Endodermal cell (in vitro differentiated cells): Measurements from ENCODE around the gene CDK10. TPM values are rescaled to one million over a fixed set of nuclear protein-coding genes. Genes with fewer than 3 reads are reported as not detected.

Experiments
- DNase-seq: peaks from one replicate; pipeline ENCODE4 v3.0.0-alpha.2; 2017
- H3K27ac ChIP-seq: 2 replicates; pipeline ENCODE4 v1.5.1; 2013; ENCODE audit warnings: mild to moderate bottlenecking, low read depth, low read length, moderate library complexity
- H3K27me3 ChIP-seq: 2 replicates; pipeline ENCODE4 v1.6.1; 2013; ENCODE audit warnings: mild to moderate bottlenecking, low read length, moderate library complexity; ENCODE audit not compliant: insufficient read depth, control insufficient read depth, poor library complexity, severe bottlenecking
- H3K36me3 ChIP-seq: 2 replicates; pipeline ENCODE4 v1.7.0; 2013; ENCODE audit warnings: mild to moderate bottlenecking, low read length, moderate library complexity; ENCODE audit not compliant: control insufficient read depth, insufficient read depth
- H3K4me1 ChIP-seq: one replicate; pipeline ENCODE4 v1.7.0; 2013; ENCODE audit warnings: low read length; ENCODE audit not compliant: control insufficient read depth, insufficient read depth
- H3K4me3 ChIP-seq: 2 replicates; pipeline ENCODE4 v1.5.1; 2013; ENCODE audit warnings: mild to moderate bottlenecking, low read length, moderate library complexity
- H3K9ac ChIP-seq: 2 replicates; pipeline ENCODE4 v1.6.1; 2013; ENCODE audit warnings: mild to moderate bottlenecking, low read length, moderate library complexity; ENCODE audit not compliant: poor library complexity, severe bottlenecking; ENCODE audit errors: extremely low read depth
- H3K9me3 ChIP-seq: 2 replicates; pipeline ENCODE4 v1.6.1; 2013; ENCODE audit warnings: mild to moderate bottlenecking, low read length, moderate library complexity; ENCODE audit not compliant: control insufficient read depth
- H3K27ac Mint-ChIP-seq: 2 replicates; pipeline ENCODE4 v1.8.0; 2020; ENCODE audit warnings: mixed read lengths
- H3K27me3 Mint-ChIP-seq: 2 replicates; pipeline ENCODE4 v1.8.0; 2021; ENCODE audit warnings: mild to moderate bottlenecking, mixed read lengths; ENCODE audit not compliant: insufficient read depth
- H3K36me3 Mint-ChIP-seq: 2 replicates; pipeline ENCODE4 v1.8.0; 2020; ENCODE audit warnings: low read depth, mixed read lengths
- H3K4me1 Mint-ChIP-seq: 2 replicates; pipeline ENCODE4 v1.8.0; 2020; ENCODE audit warnings: mixed read lengths
- H3K4me3 Mint-ChIP-seq: 2 replicates; pipeline ENCODE4 v1.8.0; 2020; ENCODE audit warnings: mild to moderate bottlenecking, moderate library complexity, mixed read lengths
- H3K9me3 Mint-ChIP-seq: 2 replicates; pipeline ENCODE4 v1.8.0; 2020; ENCODE audit warnings: mild to moderate bottlenecking, mixed read lengths
- WGBS, 2 experiments: methylation state at CpG; one replicate each; pipeline versions ENCODE4 v1.1.5 to v1.1.7; 2013; ENCODE audit warnings: missing lambda C conversion rate in 2 of 2, mixed read lengths in 1 of 2; ENCODE audit not compliant: insufficient coverage in 1 of 2, insufficient read length in 1 of 2; 5-methylcytosine and 5-hydroxymethylcytosine counted together
- total RNA-seq, 2 donors: library from RNA; stranded (reverse); fragmentation: NEBNext Ultra II Directional in 1 of 2; extraction: Animal tissue kit (Norgen Biotek cat#: 25700) in 1 of 2; gene quantifications; 2 replicates in 1 of 2; 3 replicates in 1 of 2; pipeline ENCODE4 v1.2.1, GENCODE V29; 2021
- TF ChIP-seq, protein P1 (sequence below): fragments of 200-600 bp; sonication (generic); conservative IDR thresholded peaks from 2 replicates; pipeline ENCODE4 v1.5.0; 2021; ENCODE audit warnings: antibody characterized with exemption, mild to moderate bottlenecking

The CDK10 gene
- total RNA-seq, 2 donors from 2014 or later: 108 to 123 TPM

DNA sequence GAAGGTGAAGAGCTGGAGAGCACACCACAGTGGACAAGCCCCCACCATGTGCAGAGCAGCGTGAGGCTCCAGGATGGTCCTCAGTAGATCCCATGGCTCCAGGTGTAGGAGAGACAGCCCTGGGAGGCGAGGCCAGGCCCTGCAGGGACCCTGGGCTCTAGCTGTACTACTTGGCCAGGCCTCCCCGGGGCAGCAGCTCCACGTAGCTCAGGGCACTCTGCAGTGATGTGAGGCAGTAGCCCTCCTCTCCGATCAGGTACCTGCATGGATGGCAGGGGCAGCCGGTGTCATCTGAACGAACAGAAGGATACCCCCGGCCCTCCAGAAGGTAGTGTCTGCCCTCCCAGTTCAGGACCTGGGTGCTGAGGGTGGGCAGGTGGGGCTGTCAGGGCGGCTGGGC lies 21.2 kb downstream of the CDK10 start:
- whole genome bisulfite sequencing, 2 experiments: 89 to 95% methylated on average over 7 to 9 of the region's 9 CpGs
- H3K27ac ChIP-seq: no peak overlapping the region
- no peaks in the 10 kb centered on the region for H3K27me3 ChIP-seq
- DNase-seq: peak; percentile 49
- Mint-ChIP-seq H3K4me1 (peaks cover 7% of the 10 kb centered on the region), H3K36me3 (no peaks in the 10 kb centered on the region), H3K27ac (no peak overlapping the region), H3K4me3 (no peak overlapping the region), H3K9me3 (no peaks in the 10 kb centered on the region), H3K27me3 (peaks cover 9% of the 10 kb centered on the region)
- peaks cover 3% of the 10 kb centered on the region for H3K4me1 ChIP-seq
- H3K4me3 ChIP-seq: no peak overlapping the region
- no peaks in the 10 kb centered on the region for H3K36me3 ChIP-seq
- H3K9ac ChIP-seq: no peak overlapping the region
- H3K9me3 ChIP-seq: no peaks in the 10 kb centered on the region
- TF ChIP-seq, protein P1, sequence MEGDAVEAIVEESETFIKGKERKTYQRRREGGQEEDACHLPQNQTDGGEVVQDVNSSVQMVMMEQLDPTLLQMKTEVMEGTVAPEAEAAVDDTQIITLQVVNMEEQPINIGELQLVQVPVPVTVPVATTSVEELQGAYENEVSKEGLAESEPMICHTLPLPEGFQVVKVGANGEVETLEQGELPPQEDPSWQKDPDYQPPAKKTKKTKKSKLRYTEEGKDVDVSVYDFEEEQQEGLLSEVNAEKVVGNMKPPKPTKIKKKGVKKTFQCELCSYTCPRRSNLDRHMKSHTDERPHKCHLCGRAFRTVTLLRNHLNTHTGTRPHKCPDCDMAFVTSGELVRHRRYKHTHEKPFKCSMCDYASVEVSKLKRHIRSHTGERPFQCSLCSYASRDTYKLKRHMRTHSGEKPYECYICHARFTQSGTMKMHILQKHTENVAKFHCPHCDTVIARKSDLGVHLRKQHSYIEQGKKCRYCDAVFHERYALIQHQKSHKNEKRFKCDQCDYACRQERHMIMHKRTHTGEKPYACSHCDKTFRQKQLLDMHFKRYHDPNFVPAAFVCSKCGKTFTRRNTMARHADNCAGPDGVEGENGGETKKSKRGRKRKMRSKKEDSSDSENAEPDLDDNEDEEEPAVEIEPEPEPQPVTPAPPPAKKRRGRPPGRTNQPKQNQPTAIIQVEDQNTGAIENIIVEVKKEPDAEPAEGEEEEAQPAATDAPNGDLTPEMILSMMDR: no peak

DNA sequence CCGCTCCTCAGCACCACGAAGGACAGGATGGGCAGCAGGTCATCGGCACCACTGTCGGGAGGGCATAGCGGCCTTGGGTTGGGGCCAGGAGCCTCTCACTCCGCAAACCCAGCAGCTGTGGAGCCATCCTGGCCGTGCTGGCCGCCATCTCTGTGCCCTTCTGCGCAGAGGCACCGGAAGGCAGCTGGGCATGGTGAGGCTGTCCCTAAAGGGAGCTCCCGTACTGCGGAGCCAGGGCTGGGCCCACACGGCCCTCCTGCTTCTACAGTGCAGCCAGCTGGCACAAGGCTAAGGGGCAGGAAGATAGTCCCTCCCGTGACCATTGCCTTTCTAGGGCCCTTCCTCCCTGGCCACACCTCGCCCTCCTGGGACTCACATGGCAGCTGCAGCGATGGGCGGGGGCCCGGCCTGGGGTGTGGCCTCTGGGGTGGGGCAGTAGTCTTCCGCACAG lies 22.0 kb downstream of the CDK10 start:
- H3K36me3 Mint-ChIP-seq: no peaks in the 10 kb centered on the region
- H3K27ac Mint-ChIP-seq: no peak overlapping the region
- no peak overlapping the region for H3K4me3 ChIP-seq
- peaks cover 3% of the 10 kb centered on the region for H3K4me1 ChIP-seq
- H3K27me3 Mint-ChIP-seq: peaks cover 9% of the 10 kb centered on the region
- H3K4me1 Mint-ChIP-seq: peaks cover 7% of the 10 kb centered on the region
- H3K27me3 ChIP-seq: no peaks in the 10 kb centered on the region
- H3K4me3 Mint-ChIP-seq: no peak overlapping the region
- 93 to 98% methylated on average over 12 to 19 of the region's 19 CpGs for WGBS, 2 experiments
- H3K9ac ChIP-seq: no peak overlapping the region
- TF ChIP-seq, protein P1: no peak
- H3K27ac ChIP-seq: no peak overlapping the region
- DNase-seq: peak; percentile 44
- H3K9me3 ChIP-seq: no peaks in the 10 kb centered on the region
- H3K36me3 ChIP-seq: no peaks in the 10 kb centered on the region
- H3K9me3 Mint-ChIP-seq: no peaks in the 10 kb centered on the region

DNA sequence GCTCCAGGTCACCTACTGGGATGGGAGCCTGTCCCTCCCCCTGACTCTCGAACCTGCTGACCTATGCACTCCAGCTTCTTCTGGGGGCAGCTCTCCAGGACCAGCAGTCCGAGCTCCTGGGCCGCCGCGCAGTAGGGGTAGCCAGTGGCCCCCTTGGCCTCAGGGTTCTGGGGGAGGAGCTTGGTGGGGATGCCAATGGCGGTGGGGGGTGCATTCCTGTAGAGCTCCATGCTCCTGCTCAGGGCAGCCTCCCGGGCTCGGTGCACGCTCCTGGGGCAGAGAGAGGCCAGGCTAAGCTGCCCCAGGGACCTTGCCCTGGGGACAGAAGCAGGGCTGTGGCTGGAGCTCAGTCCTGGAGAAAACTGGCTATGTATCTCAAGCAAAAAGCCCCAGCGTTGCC lies 22.7 kb downstream of the CDK10 start:
- Histone ChIP-seq H3K9ac (no peak overlapping the region), H3K27me3 (no peaks in the 10 kb centered on the region), H3K4me1 (peaks cover 3% of the 10 kb centered on the region), H3K9me3 (no peaks in the 10 kb centered on the region), H3K27ac (no peak overlapping the region), H3K4me3 (no peak overlapping the region), H3K36me3 (no peaks in the 10 kb centered on the region)
- H3K27me3 Mint-ChIP-seq: peaks cover 9% of the 10 kb centered on the region
- H3K4me1 Mint-ChIP-seq: peaks cover 7% of the 10 kb centered on the region
- no peaks in the 10 kb centered on the region for H3K9me3 Mint-ChIP-seq
- 71 to 82% methylated on average over 9 to 10 of the region's 10 CpGs for WGBS, 2 experiments
- peak; percentile 78 for DNase-seq
- H3K4me3 Mint-ChIP-seq: no peak overlapping the region
- TF ChIP-seq, protein P1: no peak
- H3K27ac Mint-ChIP-seq: no peak overlapping the region
- peaks cover 3% of the 10 kb centered on the region for H3K36me3 Mint-ChIP-seq
